Measurements from ENCODE around the gene NAA50.

Gene NAA50

GRCh38 chr3:113721636-113722035, 24.4 kb downstream of the NAA50 start:
- no peak for TF ChIP-seq CTCF (IDR thresholded peaks at IDR 0.05; ENCODE audit: control insufficient read depth, extremely low read depth, insufficient read depth)
- no peak overlapping the region for H3K4me3 ChIP-seq (ENCODE audit: low read depth, low read length)
- no peak for DNase-seq (ENCODE audit: low read depth)

- TF ChIP-seq CTCF (IDR thresholded peaks at IDR 0.05; ENCODE audit: control insufficient read depth, extremely low read depth, insufficient read depth) = no peak
- no peak overlapping the region for H3K4me3 ChIP-seq (ENCODE audit: low read depth, low read length)
- DNase-seq (ENCODE audit: low read depth) = no peak
Observed at GRCh38 chr3:113719758-113720157, 26.3 kb downstream of the NAA50 start.

GRCh38 chr3:113719294-113719693, 26.8 kb downstream of the NAA50 start:
- no peak overlapping the region for H3K4me3 ChIP-seq (ENCODE audit: low read depth, low read length)
- no peak for TF ChIP-seq CTCF (IDR thresholded peaks at IDR 0.05; ENCODE audit: control insufficient read depth, extremely low read depth, insufficient read depth)
- no peak for DNase-seq (ENCODE audit: low read depth)

GRCh38 chr3:113717818-113718217, 28.2 kb downstream of the NAA50 start:
- DNase-seq (ENCODE audit: low read depth) = no peak
- no peak for TF ChIP-seq CTCF (IDR thresholded peaks at IDR 0.05; ENCODE audit: control insufficient read depth, extremely low read depth, insufficient read depth)
- H3K4me3 ChIP-seq (ENCODE audit: low read depth, low read length) = no peak overlapping the region

- DNase-seq (ENCODE audit: low read depth) = no peak
- no peak overlapping the region for H3K4me3 ChIP-seq (ENCODE audit: low read depth, low read length)
- no peak for TF ChIP-seq CTCF (IDR thresholded peaks at IDR 0.05; ENCODE audit: control insufficient read depth, extremely low read depth, insufficient read depth)
Observed at GRCh38 chr3:113717308-113717707, 28.7 kb downstream of the NAA50 start.

- H3K4me3 ChIP-seq (ENCODE audit: low read depth, low read length) = no peak overlapping the region
- no peak for DNase-seq (ENCODE audit: low read depth)
- TF ChIP-seq CTCF (IDR thresholded peaks at IDR 0.05; ENCODE audit: control insufficient read depth, extremely low read depth, insufficient read depth) = no peak
Observed at GRCh38 chr3:113714702-113715101, 31.3 kb downstream of the NAA50 start.

- no peak for TF ChIP-seq CTCF (IDR thresholded peaks at IDR 0.05; ENCODE audit: control insufficient read depth, extremely low read depth, insufficient read depth)
- no peak for DNase-seq (ENCODE audit: low read depth)
- H3K4me3 ChIP-seq (ENCODE audit: low read depth, low read length) = no peak overlapping the region
Observed at GRCh38 chr3:113712129-113712528, 33.9 kb downstream of the NAA50 start.

Data from LNCaP clone FGC (cell line).